HTR-8/SVneo (cell line): ENCODE results near the gene L1CAM.

Experiments used
- DNase-seq: peaks from one replicate; pipeline ENCODE4 v3.0.0; 2011; ENCODE audit warnings: low spot score, mixed read lengths; ENCODE audit not compliant: insufficient read length
- FAIRE-seq: peaks from 2 replicates; lab custom pipeline; 2011; peaks lifted over from hg19 to GRCh38; lab: Jason Lieb, UNC

L1CAM gene

GRCh38 chrX:153881281-153881680 is 4.7 kb downstream of the L1CAM start:
- DNase-seq (no peak), FAIRE-seq (no peak)

- DNase-seq (no peak), FAIRE-seq (no peak)
Measured at GRCh38 chrX:153880440-153880815, 5.5 kb downstream of the L1CAM start.

GRCh38 chrX:153879741-153880439 is 6.1 kb downstream of the L1CAM start:
- no peak for FAIRE-seq
- no peak for DNase-seq

- FAIRE-seq (no peak), DNase-seq (no peak)
Measured at GRCh38 chrX:153878969-153879653, 6.9 kb downstream of the L1CAM start.

- FAIRE-seq (no peak), DNase-seq (no peak)
Measured at GRCh38 chrX:153878345-153878744, 7.6 kb downstream of the L1CAM start.

- no peak for DNase-seq
- FAIRE-seq = no peak
Measured at GRCh38 chrX:153877571-153878261, 8.3 kb downstream of the L1CAM start.

GRCh38 chrX:153876112-153876491 is 9.9 kb downstream of the L1CAM start:
- DNase-seq (no peak), FAIRE-seq (no peak)

GRCh38 chrX:153875391-153876111 is 10.4 kb downstream of the L1CAM start:
- DNase-seq (peak; percentile 25), FAIRE-seq (no peak)

- FAIRE-seq (no peak), DNase-seq (no peak)
Measured at GRCh38 chrX:153874366-153875125, 11.4 kb downstream of the L1CAM start.

- no peak for DNase-seq
- no peak for FAIRE-seq
Measured at GRCh38 chrX:153874085-153874365, 11.9 kb downstream of the L1CAM start.

GRCh38 chrX:153873282-153874084 is 12.5 kb downstream of the L1CAM start:
- FAIRE-seq = no peak

GRCh38 chrX:153871946-153872878 is 13.8 kb downstream of the L1CAM start:
- FAIRE-seq = no peak

More at GRCh38 chrX:153873282-153874084, 12.5 kb downstream of the L1CAM start:
- no peak for DNase-seq

GRCh38 chrX:153871451-153871850 is 14.5 kb downstream of the L1CAM start:
- DNase-seq = no peak
- FAIRE-seq = no peak

More at GRCh38 chrX:153871946-153872878, 13.8 kb downstream of the L1CAM start:
- DNase-seq = no peak

GRCh38 chrX:153870791-153871360 is 15.1 kb downstream of the L1CAM start:
- DNase-seq = no peak
- no peak for FAIRE-seq

- FAIRE-seq = no peak
- DNase-seq = no peak
Measured at GRCh38 chrX:153870288-153870690, 15.7 kb downstream of the L1CAM start.

GRCh38 chrX:153869473-153870287 is 16.3 kb downstream of the L1CAM start:
- FAIRE-seq (no peak), DNase-seq (no peak)
